ENCODE measurements around the gene FN1.

Gene FN1

DNA sequence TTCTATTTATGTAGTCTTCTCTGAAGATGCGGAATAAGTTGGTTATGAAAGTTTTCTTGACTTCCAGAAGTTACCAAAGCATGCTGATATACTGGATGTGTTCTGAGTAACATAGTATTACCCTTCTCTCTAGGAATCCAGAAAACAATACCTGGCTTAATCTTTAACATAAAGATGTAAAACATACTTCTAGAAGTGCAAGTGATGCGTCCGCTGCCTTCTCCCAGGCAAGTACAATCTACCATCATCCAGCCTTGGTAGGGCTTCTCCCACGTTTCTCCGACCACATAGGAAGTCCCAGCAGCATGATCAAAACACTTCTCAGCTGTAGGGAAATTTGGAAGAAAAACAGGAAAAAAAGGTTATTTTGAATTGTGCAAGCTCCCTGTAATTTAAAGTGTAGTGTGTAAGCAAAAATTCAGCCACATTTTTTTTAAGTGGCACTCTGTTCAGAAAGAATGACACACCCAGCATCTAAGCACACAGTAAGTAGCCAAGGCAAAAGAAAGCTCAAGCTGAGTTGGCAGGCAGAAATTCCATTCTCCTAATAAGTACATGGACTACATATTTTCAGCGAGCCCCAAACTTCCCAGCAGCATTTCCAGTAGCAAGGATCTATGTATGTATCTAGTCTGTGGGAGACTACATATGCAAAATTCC lies 5.2 kb downstream of the FN1 start:
- TF ChIP-seq, protein P1, sequence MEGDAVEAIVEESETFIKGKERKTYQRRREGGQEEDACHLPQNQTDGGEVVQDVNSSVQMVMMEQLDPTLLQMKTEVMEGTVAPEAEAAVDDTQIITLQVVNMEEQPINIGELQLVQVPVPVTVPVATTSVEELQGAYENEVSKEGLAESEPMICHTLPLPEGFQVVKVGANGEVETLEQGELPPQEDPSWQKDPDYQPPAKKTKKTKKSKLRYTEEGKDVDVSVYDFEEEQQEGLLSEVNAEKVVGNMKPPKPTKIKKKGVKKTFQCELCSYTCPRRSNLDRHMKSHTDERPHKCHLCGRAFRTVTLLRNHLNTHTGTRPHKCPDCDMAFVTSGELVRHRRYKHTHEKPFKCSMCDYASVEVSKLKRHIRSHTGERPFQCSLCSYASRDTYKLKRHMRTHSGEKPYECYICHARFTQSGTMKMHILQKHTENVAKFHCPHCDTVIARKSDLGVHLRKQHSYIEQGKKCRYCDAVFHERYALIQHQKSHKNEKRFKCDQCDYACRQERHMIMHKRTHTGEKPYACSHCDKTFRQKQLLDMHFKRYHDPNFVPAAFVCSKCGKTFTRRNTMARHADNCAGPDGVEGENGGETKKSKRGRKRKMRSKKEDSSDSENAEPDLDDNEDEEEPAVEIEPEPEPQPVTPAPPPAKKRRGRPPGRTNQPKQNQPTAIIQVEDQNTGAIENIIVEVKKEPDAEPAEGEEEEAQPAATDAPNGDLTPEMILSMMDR (IDR thresholded peaks at IDR 0.05; ENCODE audit: insufficient read depth, low read depth, low read length, missing control alignments) = no peak
- H3K4me3 ChIP-seq (ENCODE audit: low read depth, low read length) = no peak overlapping the region
- DNase-seq (ENCODE audit: low read depth) = no peak

DNA sequence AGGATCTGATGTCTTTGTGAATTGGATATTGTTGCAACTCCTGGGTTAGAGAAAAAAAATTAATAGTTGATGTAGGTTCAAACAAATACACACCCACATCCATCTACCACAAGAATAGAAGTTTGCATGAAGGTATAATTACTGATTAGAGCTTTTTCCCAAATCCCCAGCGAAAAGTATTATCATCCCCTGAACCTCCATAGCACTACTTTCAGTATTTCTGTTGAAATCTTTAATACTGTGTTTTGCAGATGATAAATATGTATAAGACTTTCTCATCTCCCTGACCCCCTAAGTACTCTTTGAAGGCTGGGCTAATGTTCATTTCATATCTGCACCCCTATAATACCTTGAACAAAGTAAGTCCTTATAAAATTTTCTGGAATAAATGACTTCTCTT lies 6.4 kb downstream of the FN1 start:
- no peak overlapping the region for H3K4me3 ChIP-seq (ENCODE audit: low read depth, low read length)

DNA sequence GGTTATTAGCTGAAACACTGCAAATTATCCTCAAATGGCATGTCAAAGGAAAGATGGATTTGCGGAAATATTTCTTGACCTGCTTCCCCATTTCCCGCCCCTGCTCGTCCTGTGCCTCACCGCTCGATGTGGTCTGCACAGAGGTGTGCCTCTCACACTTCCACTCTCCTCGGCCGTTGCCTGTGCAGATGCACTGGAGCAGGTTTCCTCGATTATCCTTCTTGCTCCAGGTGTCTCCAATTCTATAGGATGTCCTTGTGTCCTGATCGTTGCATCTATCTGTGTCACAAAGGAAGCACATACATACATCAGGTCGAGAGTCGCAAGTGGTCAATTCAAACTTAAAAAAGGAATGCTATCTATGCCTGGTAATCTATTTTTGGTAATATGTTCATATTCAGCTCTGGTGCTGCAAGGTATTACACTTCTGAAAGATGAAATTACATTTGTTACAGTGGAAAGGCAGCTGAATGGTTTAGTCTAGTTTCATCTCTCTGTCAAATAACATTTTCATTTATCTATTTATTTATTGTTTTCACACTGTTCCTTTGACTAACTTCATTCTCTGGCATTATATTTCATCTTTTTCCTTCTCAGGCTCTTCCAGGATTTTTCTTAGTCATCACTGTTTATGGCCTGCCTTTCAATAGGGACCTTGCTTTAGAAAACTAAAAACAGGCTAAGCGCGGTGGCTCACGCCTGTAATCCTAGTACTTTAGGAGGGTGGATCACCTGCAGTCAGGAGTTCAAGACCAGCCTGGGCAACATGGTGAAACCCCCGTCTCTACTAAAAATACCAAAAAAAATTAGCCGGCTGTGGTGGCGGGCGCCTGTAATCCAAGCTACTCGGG lies 7.6 kb downstream of the FN1 start:
- no peak overlapping the region for H3K4me3 ChIP-seq (ENCODE audit: low read depth, low read length)
- no peak for DNase-seq (ENCODE audit: low read depth)
- TF ChIP-seq, protein P1 (IDR thresholded peaks at IDR 0.05; ENCODE audit: insufficient read depth, low read depth, low read length, missing control alignments) = no peak

More for the DNA sequence above, 6.4 kb downstream of the FN1 start:
- TF ChIP-seq, protein P1 (IDR thresholded peaks at IDR 0.05; ENCODE audit: insufficient read depth, low read depth, low read length, missing control alignments) = no peak
- no peak for DNase-seq (ENCODE audit: low read depth)

DNA sequence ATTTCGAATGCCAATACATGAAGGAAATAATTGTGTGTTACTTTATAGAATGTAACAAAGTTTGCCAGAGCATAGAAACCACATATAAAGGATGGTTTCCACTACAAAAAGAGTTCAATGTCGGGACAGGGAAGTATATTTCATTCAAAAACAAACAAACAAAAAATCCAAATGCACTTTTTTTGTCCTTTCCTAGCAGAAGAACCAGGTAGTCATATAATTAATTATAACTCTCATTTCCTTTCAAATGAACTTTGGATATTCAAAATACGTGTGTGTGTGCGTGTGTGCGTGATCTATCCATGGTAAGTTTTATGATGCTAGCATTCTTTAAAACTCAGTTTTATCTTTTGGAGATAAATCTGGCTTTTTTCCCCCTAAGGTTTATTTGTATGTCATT lies 8.3 kb downstream of the FN1 start:
- TF ChIP-seq, protein P1 (IDR thresholded peaks at IDR 0.05; ENCODE audit: insufficient read depth, low read depth, low read length, missing control alignments) = no peak
- no peak for DNase-seq (ENCODE audit: low read depth)
- no peak overlapping the region for H3K4me3 ChIP-seq (ENCODE audit: low read depth, low read length)

DNA sequence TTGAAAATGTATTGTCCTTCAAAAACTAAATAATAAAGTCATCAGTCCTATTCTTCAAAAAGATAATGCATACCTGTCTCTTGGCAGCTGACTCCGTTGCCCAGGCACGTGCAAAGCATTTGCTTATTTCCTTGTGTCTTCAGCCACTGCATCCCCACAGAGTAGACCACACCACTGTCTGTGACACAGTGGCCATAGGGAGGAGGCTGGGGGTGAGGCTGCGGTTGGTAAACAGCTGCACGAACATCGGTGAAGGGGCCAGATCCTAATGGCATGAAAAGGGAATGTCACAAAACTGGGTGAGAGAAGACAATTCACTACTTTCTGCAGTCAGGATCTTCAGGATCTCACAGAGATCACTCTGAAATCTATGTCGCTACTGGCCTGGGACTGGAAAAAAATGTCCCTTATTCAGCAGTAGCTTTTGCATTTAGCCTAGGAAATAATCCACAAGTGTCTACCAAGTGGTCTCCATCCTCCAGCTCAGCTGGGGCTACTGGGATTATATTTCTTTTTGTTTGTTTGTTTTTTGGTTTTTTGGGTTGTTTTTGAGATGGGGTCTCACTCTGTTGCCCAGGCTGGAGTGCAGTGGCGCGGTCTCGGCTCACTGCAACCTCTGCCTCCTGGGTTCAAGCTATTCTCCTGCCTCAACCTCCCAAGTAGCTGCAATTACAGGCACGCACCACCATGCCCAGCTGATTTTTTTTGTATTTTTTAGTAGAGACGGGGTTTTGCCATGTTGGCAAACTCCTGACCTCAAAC lies 10.7 kb downstream of the FN1 start:
- H3K4me3 ChIP-seq (ENCODE audit: low read depth, low read length) = no peak overlapping the region
- TF ChIP-seq, protein P1 (IDR thresholded peaks at IDR 0.05; ENCODE audit: insufficient read depth, low read depth, low read length, missing control alignments) = no peak
- DNase-seq (ENCODE audit: low read depth) = no peak

DNA sequence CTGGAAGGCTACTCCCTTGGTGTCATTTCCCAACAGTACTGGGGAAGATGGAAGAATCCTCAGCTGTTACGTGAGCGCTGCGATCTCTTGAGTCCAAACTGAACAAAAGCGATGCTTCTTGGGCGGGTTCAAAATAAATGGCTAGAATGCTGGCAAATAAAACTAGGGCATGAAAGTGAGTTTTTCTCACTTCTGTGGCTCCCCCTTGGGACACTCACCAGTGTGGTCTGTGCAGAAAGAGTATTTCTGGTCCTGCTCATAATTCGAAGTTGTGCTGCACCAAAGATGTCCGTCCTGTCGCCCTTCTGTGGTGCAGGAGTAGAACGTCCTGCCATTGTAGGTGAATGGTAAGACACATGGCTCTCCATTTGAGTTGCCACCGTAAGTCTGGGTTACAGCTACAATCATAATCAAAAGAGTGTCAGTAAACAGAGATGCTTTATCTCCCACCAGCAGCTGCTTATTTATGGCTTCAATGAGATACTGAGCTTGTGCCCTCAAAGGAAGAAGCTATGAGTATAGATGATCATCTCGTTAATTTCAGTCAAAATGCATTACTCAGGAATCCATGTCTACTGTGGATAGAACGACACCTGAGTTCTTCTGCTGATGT lies 11.8 kb downstream of the FN1 start:
- H3K4me3 ChIP-seq (ENCODE audit: low read depth, low read length) = no peak overlapping the region
- no peak for DNase-seq (ENCODE audit: low read depth)
- TF ChIP-seq, protein P1 (IDR thresholded peaks at IDR 0.05; ENCODE audit: insufficient read depth, low read depth, low read length, missing control alignments) = no peak
